Stimulated activated CD4-positive, alpha-beta T cell treated with anti-CD3 and anti-CD28 coated beads, TNF-alpha, amount 100 ng/mL, for 48 hours (primary cell): ENCODE measurements around the gene EDARADD.
"Not testable (repeated sequence)": the region's sequence is repeated elsewhere in the genome, so short reads cannot be mapped to it uniquely, and the experiment has no call there.

Experiments used
- DNase-seq, 3 donors: peaks; one replicate each; pipeline ENCODE4 v3.0.0-alpha.2; 2020; ENCODE audit warnings: low read depth in 3 of 3

The EDARADD gene

DNA sequence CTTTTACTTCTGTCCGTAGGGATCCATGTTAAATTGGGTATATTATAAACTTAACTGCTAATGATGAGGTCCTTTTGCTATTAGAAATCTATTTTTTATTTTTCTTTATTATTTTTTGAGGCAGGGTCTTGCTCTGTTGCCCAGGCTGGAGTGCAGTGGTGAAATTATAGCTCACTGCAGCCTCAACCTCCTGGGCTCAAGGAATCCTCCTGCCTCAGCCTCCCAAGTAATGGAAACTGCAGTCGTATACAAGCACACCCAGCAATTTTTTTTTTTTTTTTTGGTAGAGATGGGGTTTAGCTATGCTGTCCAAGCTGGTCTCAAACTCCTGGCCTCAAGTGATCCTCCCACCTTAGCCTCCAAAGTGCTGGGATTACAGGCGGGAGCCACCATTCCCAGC is 95.1 kb downstream of the EDARADD start:
- DNase-seq = not testable (repeated sequence)

GRCh38 chr1:236489710-236490377 is 95.8 kb downstream of the EDARADD start:
- no peak for DNase-seq

- DNase-seq = no peak
Measured at GRCh38 chr1:236491469-236492136, 97.5 kb downstream of the EDARADD start.

DNA sequence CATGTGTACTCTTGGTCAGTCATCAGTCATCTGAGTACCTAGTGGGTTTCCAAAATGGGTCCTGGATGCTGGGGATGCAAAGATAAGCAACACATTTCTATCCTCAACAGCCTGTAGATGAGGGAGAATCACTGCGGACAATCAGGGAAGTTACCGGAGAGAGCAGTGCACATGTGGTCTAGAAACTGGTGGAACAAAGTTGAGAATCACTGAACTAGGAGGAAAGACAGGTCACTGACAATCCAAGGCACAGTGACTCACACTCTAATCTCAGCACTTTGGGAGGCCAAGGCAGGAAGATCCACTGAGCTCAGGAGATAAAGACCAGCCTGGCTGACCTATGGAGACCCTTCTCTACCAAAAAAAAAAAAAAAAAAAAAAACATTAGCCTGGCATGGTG is 98.3 kb downstream of the EDARADD start:
- no peak for DNase-seq

- DNase-seq = no peak
Measured at GRCh38 chr1:236494082-236494481, 100.0 kb downstream of the EDARADD start.

GRCh38 chr1:236494586-236495466 is 100.7 kb downstream of the EDARADD start:
- no peak for DNase-seq

DNA sequence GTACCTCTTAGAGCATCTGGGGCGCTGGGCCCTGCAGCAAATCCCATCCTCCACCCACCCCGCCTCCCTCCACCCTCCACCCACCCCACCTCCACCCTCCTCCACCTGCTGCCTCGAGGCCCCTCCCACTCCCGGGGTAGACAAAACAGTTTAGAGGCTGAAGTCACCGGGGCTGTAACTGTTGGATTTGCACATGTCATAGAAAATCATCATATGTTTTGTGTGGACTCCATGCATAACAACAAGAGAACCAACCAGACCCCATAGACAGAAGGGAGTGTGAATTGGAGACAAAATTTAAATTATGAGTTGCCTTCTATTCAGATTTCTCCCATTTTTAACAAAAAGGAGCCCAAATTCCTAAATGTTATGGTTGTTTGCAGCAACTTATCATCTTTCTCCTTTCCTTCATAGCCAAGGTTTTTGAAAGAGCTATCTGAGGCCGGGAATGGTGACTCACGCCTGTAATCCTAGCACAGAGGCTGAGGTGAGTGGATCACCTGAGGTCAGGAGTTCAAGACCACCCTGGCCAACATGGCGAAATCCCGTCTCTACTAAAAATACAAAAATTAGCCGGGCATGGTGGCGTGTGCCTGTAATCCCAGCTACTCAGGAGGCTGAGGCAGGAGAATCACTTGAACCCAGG is 101.5 kb downstream of the EDARADD start:
- no peak for DNase-seq

GRCh38 chr1:236497908-236498307 is 103.8 kb downstream of the EDARADD start:
- DNase-seq = no peak

GRCh38 chr1:236501093-236501492 is 107.0 kb downstream of the EDARADD start:
- DNase-seq = no peak

GRCh38 chr1:236502579-236502971 is 108.5 kb downstream of the EDARADD start:
- DNase-seq = no peak

DNA sequence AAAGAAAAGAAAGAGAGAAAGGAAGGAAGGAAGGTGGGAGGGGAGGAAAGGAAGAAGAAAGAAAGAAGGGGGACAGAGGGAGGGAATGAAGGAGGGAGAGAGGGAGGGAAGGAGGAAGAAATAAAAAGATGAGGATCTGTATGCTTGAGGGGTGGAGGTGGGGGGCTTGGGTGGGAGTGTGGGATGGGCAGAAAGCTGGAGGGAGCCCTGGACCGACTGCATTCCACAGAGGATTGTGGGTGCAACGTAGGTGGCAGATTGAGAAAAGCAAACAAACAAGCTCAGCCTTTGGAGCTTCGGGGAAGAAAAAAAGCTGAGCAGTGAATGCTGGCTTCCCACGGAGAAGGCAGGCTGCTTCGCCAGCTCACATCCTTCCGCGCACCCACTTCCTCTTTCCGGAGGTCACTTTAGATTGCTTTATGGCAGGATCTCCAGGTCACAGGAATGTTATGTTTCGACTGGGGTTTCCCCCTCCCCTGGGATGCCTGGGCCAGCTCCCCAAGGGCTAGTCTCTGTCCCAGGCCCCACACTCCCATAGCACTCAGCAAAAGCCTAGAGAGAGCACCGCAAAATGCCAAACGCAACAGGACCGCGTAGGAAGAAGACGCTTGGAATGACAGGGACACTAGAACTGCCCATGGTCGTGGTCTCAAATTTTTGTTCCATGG is 109.0 kb downstream of the EDARADD start:
- no peak for DNase-seq

- DNase-seq = not testable (repeated sequence)
Measured at GRCh38 chr1:236504338-236504737, 110.3 kb downstream of the EDARADD start.

DNA sequence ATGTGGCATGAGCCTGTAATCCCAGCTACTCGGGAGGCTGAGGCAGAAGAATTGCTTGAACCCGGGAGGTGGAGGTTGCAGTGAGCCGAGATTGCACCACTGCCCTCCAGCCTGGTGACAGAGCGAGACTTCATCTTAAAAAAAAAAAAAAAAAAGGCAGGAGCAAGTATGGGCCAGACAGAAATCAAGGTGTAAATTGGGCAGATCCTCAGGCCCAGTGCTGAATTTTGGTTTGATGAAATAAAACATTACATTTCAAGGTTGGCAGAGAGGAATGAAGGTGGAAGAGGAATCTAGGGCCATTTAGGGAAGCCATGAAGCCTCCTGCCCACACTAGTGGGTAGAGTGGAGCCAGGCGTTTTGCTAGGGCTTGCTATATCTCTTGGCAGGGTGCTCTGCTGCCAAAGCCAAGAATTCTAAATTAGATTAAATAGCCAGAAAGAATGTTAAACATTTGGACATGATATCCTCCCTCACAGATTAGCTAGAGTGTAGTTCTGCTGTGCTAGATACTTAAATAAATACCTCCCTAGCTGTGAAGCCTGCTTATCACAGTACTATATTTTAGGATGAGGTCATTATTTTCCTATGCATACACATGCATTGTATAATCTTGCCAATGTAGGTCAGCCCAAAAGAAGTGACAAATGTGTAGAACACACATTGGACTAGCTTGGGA is 113.1 kb downstream of the EDARADD start:
- DNase-seq = no peak

DNA sequence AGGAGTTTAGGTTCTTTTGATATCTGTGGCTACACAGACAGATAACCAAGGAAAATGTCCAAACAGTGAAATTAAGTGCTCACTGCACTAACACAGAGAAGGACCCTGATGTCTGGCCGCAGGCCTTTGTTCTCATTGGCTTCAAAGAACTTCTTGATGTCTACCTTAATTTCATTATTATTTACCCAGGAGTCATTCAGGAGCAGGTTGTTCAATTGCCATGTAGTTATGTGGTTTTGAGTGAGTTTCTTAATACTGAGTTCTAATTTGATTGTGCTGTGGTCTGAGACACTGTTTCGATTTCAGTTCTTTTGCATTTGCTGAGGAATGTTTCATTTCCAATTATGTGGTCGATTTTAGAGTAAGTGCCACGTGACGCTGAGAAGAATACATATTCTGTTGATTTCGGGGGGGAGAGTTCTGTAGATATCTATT is 114.5 kb downstream of the EDARADD start:
- no peak for DNase-seq

DNA sequence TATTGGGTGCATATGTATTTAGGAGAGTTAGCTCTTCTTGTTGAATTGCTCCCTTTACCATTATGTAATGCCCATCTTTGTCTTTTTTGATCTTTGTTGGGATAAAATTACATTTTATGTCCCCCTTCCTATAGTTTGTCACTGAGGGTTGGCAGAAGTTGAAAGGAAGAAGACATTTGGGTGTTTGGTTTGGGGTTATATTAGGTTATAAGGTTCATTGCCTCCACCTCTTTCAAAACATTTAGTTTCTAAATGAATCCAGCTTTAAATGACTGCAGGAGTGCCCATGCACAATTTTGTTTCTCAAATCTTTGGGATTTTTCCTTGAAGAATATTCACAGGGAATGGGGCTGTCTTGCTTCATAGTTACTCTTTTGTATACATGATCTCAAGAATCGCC is 115.1 kb downstream of the EDARADD start:
- no peak for DNase-seq

DNA sequence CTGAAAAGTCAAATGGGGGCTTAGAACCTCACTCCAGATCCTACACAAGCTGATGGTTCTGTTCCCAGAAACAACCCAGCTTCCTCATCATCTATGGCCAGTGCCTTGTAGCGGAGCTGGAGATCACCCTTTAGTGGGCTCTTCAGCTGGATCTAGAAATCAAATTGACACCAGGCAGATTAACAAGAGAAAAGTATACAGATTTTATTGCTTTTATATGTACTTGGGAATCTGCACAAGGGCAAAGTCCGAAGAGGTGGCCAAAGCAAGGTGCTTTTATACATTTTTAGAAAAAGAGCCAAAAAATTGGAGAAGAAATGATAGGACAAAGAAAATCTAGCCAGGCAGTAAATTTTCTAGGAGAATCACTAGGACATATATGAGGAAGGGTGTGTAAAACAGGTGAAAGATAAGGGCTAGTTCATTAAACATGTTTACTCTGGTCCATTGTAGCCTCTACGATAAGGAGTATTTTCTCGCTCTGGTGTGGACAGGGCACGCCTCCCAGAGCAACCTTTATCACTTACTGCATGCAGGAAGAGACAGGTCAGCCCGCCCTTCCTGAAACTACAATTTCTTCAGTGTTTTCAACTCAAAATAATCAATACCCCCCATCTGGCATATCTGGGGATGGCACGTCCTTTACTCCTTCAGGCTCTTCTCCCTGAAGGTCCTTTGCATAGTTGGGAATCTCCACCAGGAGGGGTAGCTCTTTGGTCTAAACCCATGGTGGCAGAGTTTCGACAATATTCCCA is 115.7 kb downstream of the EDARADD start:
- DNase-seq = no peak

DNA sequence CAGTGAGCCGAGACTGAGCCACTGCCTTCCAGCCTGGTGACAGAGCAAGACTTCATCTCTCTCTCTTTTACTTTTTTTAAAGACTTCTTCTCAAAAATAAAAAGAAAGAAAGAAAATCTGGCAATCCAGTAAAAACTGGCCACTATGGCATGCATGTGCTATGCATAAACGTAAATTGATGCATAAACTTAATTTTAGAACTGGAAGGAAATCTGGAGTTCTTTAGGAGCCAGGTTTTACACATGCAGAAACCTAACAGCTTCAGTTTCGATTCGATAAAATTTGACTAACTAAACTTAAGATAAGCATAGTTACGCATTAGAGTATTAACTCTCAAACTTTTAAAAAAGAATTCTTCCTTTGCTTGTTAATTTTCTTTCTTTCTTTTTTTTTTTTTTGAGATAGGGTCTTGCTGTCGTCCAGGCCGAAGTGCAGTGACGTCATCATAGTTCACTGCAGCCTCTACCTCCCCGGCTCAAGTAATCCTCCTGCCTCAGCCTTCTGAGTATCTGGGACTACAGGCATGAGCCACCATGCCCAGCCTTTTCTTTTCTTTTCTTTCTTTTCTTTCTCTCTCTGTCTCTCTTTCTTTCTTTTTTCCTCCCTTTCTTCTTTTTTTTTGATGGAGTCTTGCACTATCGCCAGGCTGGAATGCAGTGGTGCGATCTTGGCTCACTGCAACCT is 117.8 kb downstream of the EDARADD start:
- DNase-seq = no peak

GRCh38 chr1:236514703-236515442 is 120.8 kb downstream of the EDARADD start:
- DNase-seq = no peak

DNA sequence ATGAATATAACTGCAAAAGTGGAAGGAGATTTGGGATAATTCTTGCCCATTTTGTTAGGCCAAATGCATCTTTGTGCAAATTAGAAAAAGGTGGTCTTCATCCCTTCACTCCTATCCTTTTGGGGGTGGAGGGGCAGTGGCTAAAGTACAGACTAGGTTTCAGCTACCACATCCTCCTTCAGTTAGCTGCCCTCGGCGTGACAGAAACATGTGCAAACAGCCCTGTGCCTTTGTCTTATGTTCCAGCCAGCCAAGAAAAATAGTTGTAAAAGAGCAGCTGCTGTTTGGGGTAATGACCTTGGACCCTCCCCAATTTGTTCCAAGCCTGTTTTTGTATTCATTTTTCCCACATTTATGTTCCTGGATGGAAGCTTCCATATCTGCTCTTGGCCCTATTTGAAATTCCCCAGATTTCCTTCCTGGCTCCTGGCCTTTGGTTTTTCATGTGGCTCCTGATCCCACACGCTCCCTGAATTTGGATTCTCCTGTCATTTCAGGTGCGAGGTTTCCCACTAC is 121.4 kb downstream of the EDARADD start:
- DNase-seq = no peak
